Motor neuron (in vitro differentiated cells): ENCODE measurements around the gene SH3YL1. TPM values are rescaled to one million over a fixed set of nuclear protein-coding genes. Genes with fewer than 3 reads are reported as not detected.

ENCODE experiments used
- ATAC-seq, 8 experiments: fragments of 200-7000 bp; cut with Tn5 transposase; replicated peaks in 6 of 8; 2 replicates each; pipeline ENCODE4 v1.8.0; 2021; ENCODE audit warnings: mild to moderate bottlenecking in 8 of 8, moderate library complexity in 8 of 8
- H3K27ac ChIP-seq, 2 donors: fragments of 250-450 bp; sonication (Bioruptor Pico); 2 replicates each; pipeline ENCODE4 v1.9.0; 2021; ENCODE audit warnings: antibody characterized with exemption in 2 of 2, mild to moderate bottlenecking in 2 of 2, moderate library complexity in 1 of 2
- H3K4me1 ChIP-seq, 2 donors: fragments of 250-450 bp; sonication (Bioruptor Pico); replicated peaks in 1 of 2; 2 replicates each; pipeline ENCODE4 v1.6.1; 2021; ENCODE audit warnings: antibody characterized with exemption in 2 of 2, mild to moderate bottlenecking in 2 of 2, moderate library complexity in 1 of 2
- H3K4me3 ChIP-seq, 5 donors: fragments of 250-450 bp; sonication (Bioruptor Pico); 2 replicates each; pipeline ENCODE4 v1.9.0; 2021; ENCODE audit warnings: antibody characterized with exemption in 5 of 5, mild to moderate bottlenecking in 5 of 5, moderate library complexity in 4 of 5
- WGBS, 10 experiments: fragments of 450-650 bp; shearing (Covaris generic); methylation state at CpG; one replicate each; pipeline ENCODE4 v1.0.0; 2022; 5-methylcytosine and 5-hydroxymethylcytosine counted together
- in situ Hi-C, 9 experiments: fragments of 400-800 bp; cut with MboI; loops; one replicate each; pipeline ENCODE4 v1.15.0; 2021; ENCODE audit warnings: low sequenced_read_pairs in 9 of 9, low pct_unique_long_range_greater_than_20kb in 2 of 9; ENCODE audit not compliant: unreplicated experiment in 9 of 9
- total RNA-seq, 8 experiments: library from RNA; unstranded; fragments of 300-600 nt; gene quantifications; 2 replicates each; pipeline versions ENCODE4 v1.2.3 to v1.2.4, GENCODE V29; 2022

The SH3YL1 gene
- total RNA-seq, 8 experiments from 2014 or later, result 19.8 to 93.0 (median 41.0) TPM

DNA sequence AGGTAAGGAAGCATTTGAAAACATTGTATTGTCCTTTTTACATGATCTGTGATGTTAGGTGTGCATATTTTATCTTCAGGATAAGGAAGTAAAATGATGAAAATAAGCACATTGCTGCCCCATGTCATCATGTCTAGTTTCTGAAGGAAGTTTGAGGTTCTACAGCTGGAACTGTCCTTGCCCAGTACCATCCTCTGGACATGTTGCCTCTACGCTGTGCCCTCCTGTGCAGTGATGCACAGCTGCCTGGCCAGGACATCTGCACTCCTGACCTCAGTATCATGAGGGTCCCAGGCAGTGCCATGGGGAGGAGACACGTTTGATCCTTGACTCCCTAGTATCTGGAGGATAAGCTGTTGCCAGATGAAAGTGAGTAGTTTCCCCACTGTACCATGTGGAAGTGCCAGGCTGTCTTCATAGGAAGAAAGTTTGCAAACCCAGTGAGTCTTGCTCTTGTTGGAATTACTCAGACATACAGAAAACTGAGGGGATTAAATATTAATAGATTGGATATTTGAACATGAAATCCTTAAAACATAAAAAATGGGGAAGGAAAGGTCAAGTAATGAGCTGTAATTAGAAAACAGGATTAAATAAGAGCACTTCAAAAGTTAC lies 14.6 kb upstream of the SH3YL1 start:
- no peak for ATAC-seq

DNA sequence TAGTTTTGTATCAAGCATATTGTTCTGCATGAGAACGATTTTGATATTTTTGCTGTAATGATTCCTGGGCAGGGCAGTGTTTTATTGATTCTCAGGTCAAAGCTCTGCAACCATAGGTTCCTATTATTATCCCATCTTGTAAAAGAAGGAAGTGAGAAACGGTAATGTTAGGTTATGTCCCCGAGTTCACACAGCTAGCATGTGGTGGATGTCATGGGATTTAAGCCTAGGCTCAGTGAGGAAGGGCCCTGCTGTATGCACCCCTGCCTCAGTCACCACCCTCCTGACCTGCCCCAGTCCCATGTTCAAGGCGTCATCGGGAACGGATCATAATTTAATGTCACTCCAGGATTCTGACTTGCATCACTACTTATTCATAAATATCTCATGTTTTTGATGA lies 11.6 kb upstream of the SH3YL1 start:
- Histone ChIP-seq H3K4me1 (no peaks in the 10 kb centered on the region), H3K4me3 (no peak overlapping the region), H3K27ac (no peak overlapping the region)
- in situ Hi-C loops, result no loop called here
- 67 to 100% (median 90%) methylated on average over 1 to 6 of the region's 6 CpGs; no CpG with 5 or more reads in 1 of the 10 experiments for WGBS, 10 experiments
- ATAC-seq, result no peak

More for the DNA sequence above, 14.6 kb upstream of the SH3YL1 start:
- 40 to 100% (median 87%) methylated on average over 1 to 2 of the region's 2 CpGs; no CpG with 5 or more reads in 6 of the 10 experiments for WGBS, 10 experiments
- no peak overlapping the region for H3K4me3 ChIP-seq
- H3K27ac ChIP-seq, result no peak overlapping the region
- no peaks in the 10 kb centered on the region for H3K4me1 ChIP-seq
- in situ Hi-C loops, result no loop called here

DNA sequence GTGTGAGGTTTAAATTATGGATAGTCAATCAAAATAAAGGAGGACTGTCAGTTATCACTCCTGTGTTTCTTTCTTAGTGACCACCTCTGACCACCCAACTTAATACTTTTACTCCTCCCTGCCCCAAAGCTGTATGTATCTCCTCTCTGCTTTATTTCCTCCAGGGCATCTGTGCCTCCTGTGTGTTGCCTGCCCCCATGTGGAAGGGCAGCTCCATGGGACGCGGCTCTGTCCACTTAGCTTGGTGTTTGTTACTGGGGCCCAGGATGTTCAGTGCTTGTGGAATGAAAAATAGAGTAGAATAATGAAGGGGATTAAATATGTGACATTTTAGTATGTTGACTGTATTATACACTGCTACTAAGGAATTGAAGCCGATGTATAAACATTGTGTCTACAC lies 10.7 kb upstream of the SH3YL1 start:
- H3K27ac ChIP-seq, result no peak overlapping the region
- 88 to 100% (median 95%) methylated on average over 1 to 3 of the region's 3 CpGs; no CpG with 5 or more reads in 3 of the 10 experiments for WGBS, 10 experiments
- H3K4me1 ChIP-seq, result no peaks in the 10 kb centered on the region
- in situ Hi-C loops, result no loop called here
- no peak overlapping the region for H3K4me3 ChIP-seq
- ATAC-seq, result no peak

DNA sequence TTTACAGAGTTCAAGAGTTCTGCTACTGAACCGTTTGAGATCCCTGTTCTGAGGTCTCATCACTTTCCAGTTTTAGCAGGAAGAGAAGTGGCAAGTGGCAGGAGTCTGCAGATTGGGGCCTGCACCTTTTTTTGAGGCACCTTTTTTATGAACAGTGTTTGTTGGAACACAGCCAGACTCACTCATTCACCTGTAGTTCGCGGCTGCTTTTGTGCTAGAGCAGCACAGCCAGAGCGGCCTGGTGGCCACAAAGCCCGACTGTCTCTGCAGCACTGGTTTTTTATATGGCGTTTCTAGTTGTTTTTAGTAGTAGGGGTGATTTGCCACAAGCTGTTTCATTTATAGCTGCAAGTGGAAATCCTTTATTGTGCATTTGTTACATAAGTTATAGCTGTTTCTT lies 9.5 kb upstream of the SH3YL1 start:
- no peak overlapping the region for H3K27ac ChIP-seq
- in situ Hi-C loops, result no loop called here
- H3K4me3 ChIP-seq, result no peak overlapping the region
- H3K4me1 ChIP-seq, result no peaks in the 10 kb centered on the region
- no peak for ATAC-seq
- whole genome bisulfite sequencing, 10 experiments, result 52 to 100% (median 92%) methylated on average over 3 to 6 of the region's 6 CpGs; no CpG with 5 or more reads in 3 of the 10 experiments

- no peak overlapping the region for H3K27ac ChIP-seq
- ATAC-seq, result no peak
- 96 to 100% (median 99%) methylated on average over 1 to 11 of the region's 12 CpGs; no CpG with 5 or more reads in 4 of the 10 experiments for WGBS, 10 experiments
- peaks cover 0 to 3% of the 10 kb centered on the region in 2 donors for H3K4me1 ChIP-seq
- in situ Hi-C loops, result no loop called here
- H3K4me3 ChIP-seq, result no peak overlapping the region
These were observed 8.1 kb upstream of the SH3YL1 start for GRCh38 chr2:271917-272316.

- WGBS, 10 experiments, result 83 to 100% (median 100%) methylated on average over 1 to 3 of the region's 4 CpGs; no CpG with 5 or more reads in 4 of the 10 experiments
- Histone ChIP-seq H3K27ac (no peak overlapping the region), H3K4me1 (peaks cover 4 to 9% of the 10 kb centered on the region in 2 donors), H3K4me3 (no peak overlapping the region)
- in situ Hi-C loops, result no loop called here
- no peak for ATAC-seq
These were observed 7.0 kb upstream of the SH3YL1 start for GRCh38 chr2:270861-271260.

- ATAC-seq, result no peak
- peaks cover 8 to 13% of the 10 kb centered on the region in 2 donors for H3K4me1 ChIP-seq
- in situ Hi-C loops, result no loop called here
- WGBS, 10 experiments, result 55 to 100% (median 83%) methylated on average over 1 to 4 of the region's 4 CpGs; no CpG with 5 or more reads in 1 of the 10 experiments
- no peak overlapping the region for H3K27ac ChIP-seq
- H3K4me3 ChIP-seq, result no peak overlapping the region
These were observed 5.7 kb upstream of the SH3YL1 start for GRCh38 chr2:269356-270030.

DNA sequence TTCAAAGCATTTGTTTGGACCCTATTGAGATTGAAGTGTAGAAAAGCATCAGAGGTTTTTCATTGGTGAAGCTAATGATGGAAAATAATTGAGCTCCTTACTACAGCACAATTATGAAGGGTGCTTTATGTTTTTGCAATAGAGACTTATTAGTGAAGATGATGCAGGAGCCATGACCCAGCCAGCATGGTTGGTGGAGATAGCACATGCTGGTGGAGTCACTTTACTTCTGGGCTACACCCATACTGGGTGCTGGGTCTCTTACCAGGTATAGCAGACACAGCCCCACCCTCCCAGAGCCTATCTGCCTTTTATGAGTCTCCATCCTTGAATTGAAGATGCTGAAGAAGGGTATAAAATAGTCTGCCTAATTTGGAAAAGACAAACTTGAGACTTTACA lies 4.5 kb upstream of the SH3YL1 start:
- Histone ChIP-seq H3K4me1 (peaks cover 13 to 15% of the 10 kb centered on the region in 2 donors), H3K27ac (no peak overlapping the region), H3K4me3 (no peak overlapping the region)
- in situ Hi-C loops, result no loop called here
- no peak for ATAC-seq

DNA sequence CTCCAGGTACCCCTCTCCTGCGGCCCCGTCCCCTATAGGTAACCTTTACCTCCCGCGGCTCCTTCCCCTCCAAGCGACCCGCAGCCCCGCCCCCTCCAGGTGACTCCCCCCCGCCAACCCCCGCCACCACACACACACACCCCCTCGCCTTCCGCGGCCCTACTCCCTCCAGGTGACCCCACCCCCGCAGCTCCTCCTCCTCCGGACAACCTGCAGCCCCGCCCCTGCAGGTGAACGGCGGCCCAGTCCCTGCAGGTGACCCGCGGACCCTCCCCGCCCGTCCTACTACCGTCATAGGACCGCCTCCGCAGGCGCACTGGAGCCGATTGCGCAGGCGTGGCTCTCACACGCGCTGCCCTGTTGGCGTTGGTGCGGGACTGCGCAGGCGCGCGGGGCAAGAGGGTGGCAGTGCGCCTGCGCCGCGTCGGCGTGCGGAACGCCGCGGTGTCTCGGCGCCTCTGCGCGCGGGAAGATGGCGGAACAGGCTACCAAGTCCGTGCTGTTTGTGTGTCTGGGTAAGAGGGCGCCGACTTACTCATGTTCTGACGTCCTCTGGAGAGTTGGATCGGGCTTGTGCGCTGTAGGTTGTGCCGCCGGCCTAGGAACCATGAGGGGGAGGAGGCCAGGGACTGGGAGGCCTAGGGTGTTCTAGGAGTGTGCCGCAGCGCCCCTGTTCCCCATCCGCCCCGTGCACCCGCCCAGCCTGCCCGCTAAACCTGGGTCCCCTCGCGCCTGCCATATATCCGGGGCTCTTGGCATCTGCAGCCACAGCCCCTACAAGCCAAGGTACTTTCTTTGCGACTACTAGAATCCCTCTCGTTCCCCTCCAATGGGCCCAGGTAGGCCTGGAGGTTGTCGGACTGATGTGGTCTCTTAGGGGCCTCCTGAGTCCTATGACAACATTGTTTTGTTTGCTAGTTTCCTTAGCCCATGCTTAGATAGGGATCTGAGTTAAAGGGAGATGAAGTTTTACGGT lies 949 bp upstream of the SH3YL1 start, which contains the start of gene ACP1:
ACP1 (plus strand) TSS at position 455 of the 976 bp plus-strand sequence; CDS start at position 473, 18 bp downstream.
- peak; percentile 86 to 97 (median 94) for ATAC-seq
- H3K4me3 ChIP-seq, result peak within 1 kb of the TSS; percentile 74 to 95 (median 83)
- H3K4me1 ChIP-seq, result peaks cover 14 to 17% of the 10 kb centered on the region in 2 donors
- in situ Hi-C loops, result no loop called here
- H3K27ac ChIP-seq, result peak within 1 kb of the TSS; percentile 80 to 92
- WGBS, 10 experiments, result 0 to 10% (median 0%) methylated on average over 1 to 27 of the region's 73 CpGs; no CpG with 5 or more reads in 2 of the 10 experiments

DNA sequence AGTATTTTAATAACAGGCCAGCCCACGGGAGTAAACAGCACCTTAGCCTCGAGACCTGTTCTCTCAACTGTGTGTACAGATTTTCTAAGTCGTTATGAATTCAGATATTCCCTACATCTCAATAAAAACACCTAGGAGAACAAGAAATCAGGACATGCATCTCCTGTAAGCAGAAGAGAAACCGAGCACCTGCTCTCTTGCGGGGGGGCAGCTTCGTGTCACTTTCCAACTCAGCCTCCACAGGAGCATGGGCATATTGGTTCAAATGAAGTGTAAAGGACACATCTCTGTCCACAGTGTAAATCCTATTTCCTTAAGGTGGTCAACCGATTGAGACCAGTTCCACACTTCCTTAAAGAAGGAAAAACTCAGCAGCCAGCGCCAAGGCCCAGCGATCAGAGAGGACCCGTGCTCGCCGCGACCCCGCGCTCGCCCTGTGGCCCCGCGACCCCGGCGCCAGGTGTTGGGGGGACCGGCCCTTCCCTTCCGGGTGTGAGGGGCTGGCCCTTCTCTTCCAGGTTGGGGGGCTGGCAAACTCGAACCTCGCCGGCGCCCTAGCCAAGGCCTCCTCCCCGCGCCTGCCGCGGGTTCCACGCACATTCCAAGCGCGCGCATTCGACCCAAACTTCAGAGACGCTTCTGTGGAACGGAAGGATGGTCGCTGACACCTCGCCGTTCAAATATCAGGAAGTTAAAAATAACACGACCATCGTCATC lies 652 bp downstream of the SH3YL1 start:
- Histone ChIP-seq H3K4me3 (peak overlapping the region; percentile 74 to 95 (median 83)), H3K4me1 (peaks cover 14 to 17% of the 10 kb centered on the region in 2 donors), H3K27ac (no peak overlapping the region)
- 60 to 100% (median 85%) methylated on average over 1 to 18 of the region's 42 CpGs; no CpG with 5 or more reads in 1 of the 10 experiments for WGBS, 10 experiments
- no peak for ATAC-seq
- in situ Hi-C loops, result no loop called here

GRCh38 chr2:262117-262516 lies 1.7 kb downstream of the SH3YL1 start:
- H3K27ac ChIP-seq, result no peak overlapping the region
- in situ Hi-C loops, result no loop called here
- peaks cover 14 to 16% of the 10 kb centered on the region in 2 donors for H3K4me1 ChIP-seq
- no peak for ATAC-seq
- WGBS, 10 experiments, result 44 to 100% (median 92%) methylated on average over 1 to 3 of the region's 3 CpGs; no CpG with 5 or more reads in 1 of the 10 experiments
- H3K4me3 ChIP-seq, result no peak overlapping the region

DNA sequence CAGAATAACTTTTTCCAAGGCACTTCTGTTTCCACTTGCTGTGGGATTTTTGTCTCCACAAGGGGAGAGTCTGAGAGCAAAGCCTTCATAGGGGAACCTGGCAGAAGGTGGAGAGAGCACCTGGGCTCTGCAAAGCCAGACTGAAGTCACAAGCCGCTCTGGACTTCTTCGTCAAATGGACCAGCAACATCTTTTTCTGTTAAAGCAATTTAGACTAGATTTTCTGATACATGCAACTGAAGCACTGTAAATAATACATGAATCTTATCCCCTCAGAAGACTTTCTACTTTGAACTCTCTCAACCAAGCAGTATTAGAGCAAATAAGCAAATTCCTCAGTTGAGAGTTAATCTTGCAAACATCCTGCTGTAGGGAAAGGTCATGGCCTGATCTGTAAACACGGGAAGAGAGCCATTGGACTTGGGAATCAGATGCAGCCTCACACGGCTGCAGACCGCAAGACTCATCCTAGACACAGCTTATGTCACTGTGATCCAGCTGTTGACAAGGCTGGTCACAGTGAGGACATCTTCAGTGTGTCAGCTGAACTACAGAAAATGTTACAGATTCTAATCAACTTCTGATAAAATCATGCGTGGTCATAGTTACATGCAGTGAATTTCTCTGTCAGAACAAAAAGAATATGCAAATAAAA lies 3.2 kb downstream of the SH3YL1 start:
- in situ Hi-C loops, result no loop called here
- Histone ChIP-seq H3K4me3 (no peak overlapping the region), H3K4me1 (peaks cover 6 to 8% of the 10 kb centered on the region in 2 donors), H3K27ac (no peak overlapping the region)
- WGBS, 10 experiments, result 67 to 100% (median 90%) methylated on average over 1 to 5 of the region's 6 CpGs; no CpG with 5 or more reads in 1 of the 10 experiments
- no peak for ATAC-seq
